ENCODE data around the gene SLC25A26.

GRCh38 chr3:66236281-66236680 lies 15.5 kb downstream of the SLC25A26 start:
- TF ChIP-seq, protein P1, sequence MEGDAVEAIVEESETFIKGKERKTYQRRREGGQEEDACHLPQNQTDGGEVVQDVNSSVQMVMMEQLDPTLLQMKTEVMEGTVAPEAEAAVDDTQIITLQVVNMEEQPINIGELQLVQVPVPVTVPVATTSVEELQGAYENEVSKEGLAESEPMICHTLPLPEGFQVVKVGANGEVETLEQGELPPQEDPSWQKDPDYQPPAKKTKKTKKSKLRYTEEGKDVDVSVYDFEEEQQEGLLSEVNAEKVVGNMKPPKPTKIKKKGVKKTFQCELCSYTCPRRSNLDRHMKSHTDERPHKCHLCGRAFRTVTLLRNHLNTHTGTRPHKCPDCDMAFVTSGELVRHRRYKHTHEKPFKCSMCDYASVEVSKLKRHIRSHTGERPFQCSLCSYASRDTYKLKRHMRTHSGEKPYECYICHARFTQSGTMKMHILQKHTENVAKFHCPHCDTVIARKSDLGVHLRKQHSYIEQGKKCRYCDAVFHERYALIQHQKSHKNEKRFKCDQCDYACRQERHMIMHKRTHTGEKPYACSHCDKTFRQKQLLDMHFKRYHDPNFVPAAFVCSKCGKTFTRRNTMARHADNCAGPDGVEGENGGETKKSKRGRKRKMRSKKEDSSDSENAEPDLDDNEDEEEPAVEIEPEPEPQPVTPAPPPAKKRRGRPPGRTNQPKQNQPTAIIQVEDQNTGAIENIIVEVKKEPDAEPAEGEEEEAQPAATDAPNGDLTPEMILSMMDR (IDR thresholded peaks at IDR 0.05): no peak
- no peak for TF ChIP-seq POLR2A (IDR thresholded peaks at IDR 0.05)

Data from gastroesophageal sphincter (tissue), 3 donors.